GM12878 (cell line): ENCODE measurements around the gene TAB2. TPM values are rescaled to one million over a fixed set of nuclear protein-coding genes. Genes with fewer than 3 reads are reported as not detected.

Experiments used
- ATAC-seq: fragments of 200-7000 bp; cut with Tn5 transposase; 3 replicates; pipeline ENCODE4 v1.9.1; 2020; ENCODE audit warnings: mild to moderate bottlenecking, moderate library complexity
- BruUV-seq: library from RNA; stranded (reverse); fragments of 400-500 nt; replicated peaks from 2 replicates; lab custom pipeline; 2021; lab: Mats Ljungman, UMichigan
- CTCF ChIA-PET: fragments of 300-600 bp; sonication (Branson Sonifier 250); formaldehyde crosslinking; extraction: SDS; loops from one replicate; lab custom pipeline; 2021; ENCODE audit warnings: inconsistent platforms; lab: Yijun Ruan, JAX
- POLR2A ChIA-PET: fragments of 350-600 bp; formaldehyde crosslinking; extraction: SDS; loops from one replicate; lab custom pipeline; 2021; ENCODE audit warnings: inconsistent platforms; lab: Charles Lee
- RAD21 ChIA-PET: fragments of 300-600 bp; sonication (Branson Sonifier 250); formaldehyde crosslinking; loops from one replicate; lab custom pipeline; 2023; ENCODE audit warnings: antibody characterized with exemption; ENCODE audit not compliant: unreplicated experiment; lab: Charles Lee
- SMC1A ChIA-PET: fragments of 300-600 bp; sonication (Branson Sonifier 250); formaldehyde crosslinking; loops from one replicate; lab custom pipeline; 2023; ENCODE audit not compliant: unreplicated experiment, uncharacterized antibody; lab: Charles Lee
- DNase-seq: peaks from one replicate; pipeline ENCODE4 v3.0.0-alpha.2; 2011; ENCODE audit warnings: low read depth, low spot score
- FAIRE-seq: peaks from 3 replicates; lab custom pipeline; 2011; peaks lifted over from hg19 to GRCh38; lab: Jason Lieb, UNC
- H2AFZ ChIP-seq: 2 replicates; pipeline ENCODE4 v1.6.0; 2011; ENCODE audit warnings: low read depth, low read length, control low read depth; ENCODE audit not compliant: control insufficient read depth
- H3K27ac ChIP-seq: 2 replicates; pipeline ENCODE4 v1.5.1; 2011; ENCODE audit warnings: control low read depth; ENCODE audit not compliant: control insufficient read depth, insufficient read depth
- H3K27me3 ChIP-seq, 2 experiments: replicated peaks in 1 of 2; 2 replicates each; pipeline versions ENCODE4 v1.6.0 to v1.6.1; 2011; ENCODE audit warnings: low read length in 1 of 2; ENCODE audit not compliant: control insufficient read depth in 2 of 2, insufficient read depth in 2 of 2
- H3K36me3 ChIP-seq, 2 experiments: 2 replicates each; pipeline ENCODE4 v1.5.1; 2011; ENCODE audit warnings: low read length in 1 of 2; ENCODE audit not compliant: control insufficient read depth in 2 of 2, insufficient read depth in 2 of 2
- H3K4me1 ChIP-seq: 2 replicates; pipeline ENCODE4 v1.6.1; 2011; ENCODE audit warnings: mild to moderate bottlenecking, low read length, moderate library complexity, mixed read lengths; ENCODE audit not compliant: control insufficient read depth, insufficient read depth
- H3K4me2 ChIP-seq: 2 replicates; pipeline ENCODE4 v1.6.0; 2011; ENCODE audit warnings: control low read depth; ENCODE audit not compliant: control insufficient read depth, insufficient read depth
- H3K4me3 ChIP-seq: fragments of 200-600 bp; sonication (generic); 2 replicates; pipeline ENCODE4 v1.5.1; 2016
- H3K79me2 ChIP-seq: 2 replicates; pipeline ENCODE4 v1.6.0; 2011; ENCODE audit warnings: low read length; ENCODE audit not compliant: control insufficient read depth, insufficient read depth
- H3K9ac ChIP-seq: 2 replicates; pipeline ENCODE4 v1.8.0; 2011; ENCODE audit warnings: low read length, control low read depth, mixed read lengths; ENCODE audit not compliant: control insufficient read depth, insufficient read depth
- H3K9me3 ChIP-seq: replicated peaks from 3 replicates; pipeline ENCODE4 v1.5.1; 2011; ENCODE audit warnings: mild to moderate bottlenecking, low read length; ENCODE audit not compliant: control insufficient read depth, insufficient read depth
- H4K20me1 ChIP-seq: 2 replicates; pipeline ENCODE4 v1.6.0; 2011; ENCODE audit not compliant: control insufficient read depth, insufficient read depth
- E2F8 ChIP-seq: fragments of 450-650 bp; IDR thresholded peaks from 2 replicates; pipeline ENCODE4 v1.6.1; 2018; ENCODE audit warnings: mild to moderate bottlenecking, low read depth, moderate library complexity; ENCODE audit not compliant: partially characterized antibody
- FOXK2 ChIP-seq: fragments of 450-650 bp; IDR thresholded peaks from 2 replicates; pipeline ENCODE4 v1.6.1; 2017; ENCODE audit warnings: mild to moderate bottlenecking, moderate library complexity
- SMAD1 ChIP-seq: fragments of 450-650 bp; IDR thresholded peaks from 2 replicates; pipeline ENCODE4 v1.6.1; 2018; ENCODE audit warnings: mild to moderate bottlenecking, low read depth; ENCODE audit not compliant: partially characterized antibody
- SUPT20H ChIP-seq: IDR thresholded peaks from 2 replicates; pipeline ENCODE4 v1.6.1; 2011; ENCODE audit warnings: low read depth, mild to moderate bottlenecking, low read length, moderate library complexity, borderline replicate concordance; ENCODE audit not compliant: control insufficient read depth
- YBX1 ChIP-seq: fragments of 450-650 bp; IDR thresholded peaks from 2 replicates; pipeline ENCODE4 v1.6.1; 2016; ENCODE audit warnings: antibody characterized with exemption
- ZSCAN29 ChIP-seq: fragments of 450-650 bp; IDR thresholded peaks from 2 replicates; pipeline ENCODE4 v1.6.1; 2017; ENCODE audit warnings: mild to moderate bottlenecking, moderate library complexity
- WGBS: methylation state at CpG from one replicate; pipeline ENCODE4 v1.1.6; 2016; ENCODE audit warnings: low lambda C conversion rate; ENCODE audit not compliant: insufficient replicate concordance, insufficient coverage; ENCODE audit errors: missing lambda C conversion rate; 5-methylcytosine and 5-hydroxymethylcytosine counted together
- in situ Hi-C: fragments of 300-500 bp; cut with MboI; formaldehyde crosslinking; loops from 9 replicates; pipeline ENCODE4 v1.14.3; 2018; ENCODE audit warnings: mixed read lengths
- intact Hi-C: fragments of 100-400 bp; cut with micrococcal nuclease; formaldehyde crosslinking; loops from one replicate; pipeline ENCODE4 v1.14.2; 2022; ENCODE audit not compliant: unreplicated experiment
- polyA plus RNA-seq, 11 experiments: library from polyadenylated mRNA; depleted of rRNA in 4 of 11; unstranded in 6 of 11; stranded (reverse) in 5 of 11; fragments of >200 nt; fragmentation: Nextera tagmentation in 4 of 11; fragmentation: Illumina TruSeq in 1 of 11; extraction: Ambion mirVana in 4 of 11; extraction: Trizol in 1 of 11; gene quantifications; 1 replicate in 1 of 11; 2 replicates in 10 of 11; pipeline versions ENCODE4 v1.2.1 to v1.2.3, GENCODE V29; 2011 to 2016; ENCODE audit warnings: inconsistent platforms in 2 of 11, missing spikeins in 2 of 11, low read depth in 1 of 11
- total RNA-seq, 4 experiments: library from RNA; depleted of rRNA in 3 of 4; stranded (reverse); fragments of >200 nt in 3 of 4; fragmentation: Illumina TruSeq in 1 of 4; extraction: Trizol in 1 of 4; gene quantifications; 2 replicates each; pipeline versions ENCODE4 v1.2.1 to v1.2.3, GENCODE V29; 2013 to 2021
- TF ChIP-seq, protein P1 (sequence below): IDR thresholded peaks from 2 replicates; pipeline ENCODE4 v1.6.1; 2012; ENCODE audit warnings: mild to moderate bottlenecking, low read depth, low read length

Gene TAB2
- total and polyA plus RNA-seq, 10 of the 15 experiments (the other 5 are each of a cell fraction or from before 2014, with no cell fraction given) = 8.9 to 66.3 (median 23.0) TPM

GRCh38 chr6:149330133-149330532 lies 12.6 kb downstream of the TAB2 start (continued):
- TF ChIP-seq SUPT20H (no peak), FOXK2 (no peak)

- Histone ChIP-seq H4K20me1 (peaks cover 11% of the 10 kb centered on the region), H3K79me2 (peaks cover 98% of the 10 kb centered on the region), H3K4me1 (peaks cover 39% of the 10 kb centered on the region), H3K9me3 (no peaks in the 10 kb centered on the region), H3K36me3 (peaks cover 0 to 4% of the 10 kb centered on the region in 2 experiments; a peak in 1 of 4 replicates), H3K27ac (no peak overlapping the region), H3K4me2 (peak overlapping the region; percentile 31; the same call in 1 of the 2 replicates), H2AFZ (no peak overlapping the region), H3K4me3 (no peak overlapping the region), H3K9ac (no peak overlapping the region), H3K27me3 (no peaks in the 10 kb centered on the region)
- ChIA-PET SMC1A (interaction anchor here (0.7 to 15.8 kb wide), 7 partner anchors 8 to 303 kb away, joined by 3 to 199 read pairs (median 3); no protein-coding TSS in a partner anchor), RAD21 (interaction anchor here (0.8 to 6.5 kb wide), 6 partner anchors 9 to 298 kb away, joined by 3 to 74 read pairs (median 4); no protein-coding TSS in a partner anchor), POLR2A (interaction anchor here (2.8 kb wide), 1 partner anchor 9 kb away, joined by 9 read pairs; no protein-coding TSS in a partner anchor), CTCF (interaction anchor here (0.7 to 7.7 kb wide), 3 partner anchors 7 to 101 kb away, joined by 3 to 56 read pairs (median 18); no protein-coding TSS in a partner anchor)
- in situ Hi-C loops = loop anchor here (5.0 kb wide), 1 partner anchor 299 kb away; no protein-coding TSS in a partner anchor
- BruUV-seq = no TSS peak
- WGBS = 36% methylated on average over 2 of the region's 2 CpGs
- ATAC-seq = no peak
- DNase-seq = no peak
- FAIRE-seq = no peak
- intact Hi-C loops = no loop called here
- TF ChIP-seq, protein P1, sequence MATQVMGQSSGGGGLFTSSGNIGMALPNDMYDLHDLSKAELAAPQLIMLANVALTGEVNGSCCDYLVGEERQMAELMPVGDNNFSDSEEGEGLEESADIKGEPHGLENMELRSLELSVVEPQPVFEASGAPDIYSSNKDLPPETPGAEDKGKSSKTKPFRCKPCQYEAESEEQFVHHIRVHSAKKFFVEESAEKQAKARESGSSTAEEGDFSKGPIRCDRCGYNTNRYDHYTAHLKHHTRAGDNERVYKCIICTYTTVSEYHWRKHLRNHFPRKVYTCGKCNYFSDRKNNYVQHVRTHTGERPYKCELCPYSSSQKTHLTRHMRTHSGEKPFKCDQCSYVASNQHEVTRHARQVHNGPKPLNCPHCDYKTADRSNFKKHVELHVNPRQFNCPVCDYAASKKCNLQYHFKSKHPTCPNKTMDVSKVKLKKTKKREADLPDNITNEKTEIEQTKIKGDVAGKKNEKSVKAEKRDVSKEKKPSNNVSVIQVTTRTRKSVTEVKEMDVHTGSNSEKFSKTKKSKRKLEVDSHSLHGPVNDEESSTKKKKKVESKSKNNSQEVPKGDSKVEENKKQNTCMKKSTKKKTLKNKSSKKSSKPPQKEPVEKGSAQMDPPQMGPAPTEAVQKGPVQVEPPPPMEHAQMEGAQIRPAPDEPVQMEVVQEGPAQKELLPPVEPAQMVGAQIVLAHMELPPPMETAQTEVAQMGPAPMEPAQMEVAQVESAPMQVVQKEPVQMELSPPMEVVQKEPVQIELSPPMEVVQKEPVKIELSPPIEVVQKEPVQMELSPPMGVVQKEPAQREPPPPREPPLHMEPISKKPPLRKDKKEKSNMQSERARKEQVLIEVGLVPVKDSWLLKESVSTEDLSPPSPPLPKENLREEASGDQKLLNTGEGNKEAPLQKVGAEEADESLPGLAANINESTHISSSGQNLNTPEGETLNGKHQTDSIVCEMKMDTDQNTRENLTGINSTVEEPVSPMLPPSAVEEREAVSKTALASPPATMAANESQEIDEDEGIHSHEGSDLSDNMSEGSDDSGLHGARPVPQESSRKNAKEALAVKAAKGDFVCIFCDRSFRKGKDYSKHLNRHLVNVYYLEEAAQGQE = no peak
- TF ChIP-seq YBX1 (no peak), E2F8 (no peak), SMAD1 (no peak), ZSCAN29 (no peak)
These were observed 13.7 kb downstream of the TAB2 start for GRCh38 chr6:149331043-149331807.
